Right lobe of liver (tissue), 6 donors: ENCODE data around the gene ZFYVE9. TPM values are rescaled to one million over a fixed set of nuclear protein-coding genes. Genes with fewer than 3 reads are reported as not detected.

Source experiments
- ATAC-seq, 4 donors: fragments of 200-7000 bp; cut with Tn5 transposase; one replicate each; pipeline ENCODE4 v1.9.1; 2020; ENCODE audit warnings: mild to moderate bottlenecking in 4 of 4, moderate library complexity in 4 of 4
- DNase-seq, 3 donors: peaks; one replicate each; pipeline ENCODE4 v3.0.0-alpha.2; 2020
- H3K27ac ChIP-seq, 3 donors: fragments of 200-600 bp; one replicate each; pipeline ENCODE4 v1.8.0; 2022
- H3K27me3 ChIP-seq, 2 donors: fragments of 200-600 bp; one replicate each; pipeline ENCODE4 v1.8.0; 2022
- H3K36me3 ChIP-seq, 4 donors: fragments of 200-600 bp; sonication (generic) in 1 of 4; one replicate each; pipeline versions ENCODE4 v1.5.1 to v1.8.0; 2017 to 2022; ENCODE audit warnings: control low read depth in 1 of 4
- H3K4me1 ChIP-seq, 4 donors: fragments of 200-600 bp; sonication (generic) in 1 of 4; one replicate each; pipeline versions ENCODE4 v1.5.1 to v1.8.0; 2017 to 2022; ENCODE audit warnings: control low read depth in 1 of 4
- H3K4me3 ChIP-seq, 3 donors: fragments of 200-600 bp; one replicate each; pipeline ENCODE4 v1.8.0; 2022
- H3K9me3 ChIP-seq, 4 donors: fragments of 200-600 bp; sonication (generic) in 1 of 4; one replicate each; pipeline versions ENCODE4 v1.5.1 to v1.8.0; 2017 to 2022; ENCODE audit warnings: control low read depth in 1 of 4
- CTCF ChIP-seq, 4 donors: fragments of 200-600 bp in 3 of 4; fragments of 450-650 bp in 1 of 4; IDR thresholded peaks; one replicate each; pipeline versions ENCODE4 v1.5.1 to v1.8.0; 2016 to 2022; ENCODE audit warnings: antibody characterized with exemption in 4 of 4, mild to moderate bottlenecking in 2 of 4
- POLR2A ChIP-seq: fragments of 450-650 bp; IDR thresholded peaks from one replicate; pipeline ENCODE4 v1.6.1; 2017; ENCODE audit warnings: antibody characterized with exemption, mild to moderate bottlenecking
- WGBS: methylation state at CpG from one replicate; pipeline ENCODE4 v1.1.6; 2018; ENCODE audit warnings: low coverage, low lambda C conversion rate; ENCODE audit not compliant: insufficient coverage; ENCODE audit errors: missing lambda C conversion rate; 5-methylcytosine and 5-hydroxymethylcytosine counted together
- intact Hi-C, 2 donors: fragments of 100-400 bp; cut with DNase I; formaldehyde crosslinking; loops; one replicate each; pipeline versions ENCODE4 v1.11.2 to v1.14.1; 2022
- total RNA-seq, 6 experiments: library from RNA; depleted of rRNA in 2 of 6; stranded (reverse); fragments of >200 nt in 2 of 6; fragmentation: NEBNext Ultra II Directional in 3 of 6; extraction: Animal tissue kit (Norgen Biotek cat#: 25700) in 3 of 6; gene quantifications; one replicate each; pipeline versions ENCODE4 v1.1.0 to v1.2.4, GENCODE V29; 2016 to 2023
- donor health status: DM: no; HTN: yes; CAD: no.
- donor health status: DM: no; HTN: no; CAD: no.
- donor health status: DM: no; HTN: no; CAD: no.
- donor health status: DM: no; HTN: yes; CAD: no.
- donor health status: DM: no; HTN: yes; CAD: no.

ZFYVE9 gene
- total RNA-seq, 6 experiments from 2014 or later, result 9.6 to 15.6 (median 12.3) TPM

GRCh38 chr1:52345252-52345651 lies 203.4 kb downstream of the ZFYVE9 start:
- Histone ChIP-seq H3K36me3 (peaks cover 0 to 2% (median 0%) of the 10 kb centered on the region in 4 donors), H3K27me3 (no peaks in the 10 kb centered on the region), H3K4me3 (no peak overlapping the region), H3K9me3 (no peaks in the 10 kb centered on the region), H3K4me1 (peaks cover 0 to 28% (median 4%) of the 10 kb centered on the region in 4 donors), H3K27ac (peak overlapping the region in 2 of 3 donors; percentile 40 to 52)
- TF ChIP-seq POLR2A (no peak), CTCF (IDR thresholded peaks at IDR 0.05) (no peak)
- DNase-seq, result no peak
- ATAC-seq, result peak; percentile 82 to 88 (median 84)
- intact Hi-C loops, result no loop called here
- WGBS, result 53% methylated on average over 2 of the region's 2 CpGs

- Histone ChIP-seq H3K36me3 (no peaks in the 10 kb centered on the region), H3K27me3 (no peaks in the 10 kb centered on the region), H3K4me1 (peaks cover 0 to 28% (median 4%) of the 10 kb centered on the region in 4 donors), H3K4me3 (no peak overlapping the region), H3K27ac (no peak overlapping the region), H3K9me3 (no peaks in the 10 kb centered on the region)
- peak in 2 of 3 donors; percentile 53 to 79 for DNase-seq
- TF ChIP-seq POLR2A (no peak), CTCF (IDR thresholded peaks at IDR 0.05) (no peak)
- intact Hi-C loops, result no loop called here
- peak; percentile 71 to 80 (median 76) for ATAC-seq
- 28% methylated on average over 4 of the region's 4 CpGs for WGBS
Measured at GRCh38 chr1:52346653-52347052, 204.8 kb downstream of the ZFYVE9 start.

- WGBS, result 40% methylated on average over 4 of the region's 8 CpGs
- no peak overlapping the region for H3K27ac ChIP-seq
- intact Hi-C loops, result no loop called here
- H3K4me3 ChIP-seq, result no peak overlapping the region
- no peaks in the 10 kb centered on the region for H3K9me3 ChIP-seq
- H3K4me1 ChIP-seq, result peaks cover 0 to 28% (median 4%) of the 10 kb centered on the region in 4 donors
- ATAC-seq (peak in 2 of 4 donors; percentile 23 to 31), DNase-seq (no peak)
- peaks cover 0 to 15% (median 8%) of the 10 kb centered on the region in 4 donors for H3K36me3 ChIP-seq
- TF ChIP-seq POLR2A, result no peak
- peak in 1 of 4 donors; percentile 27 for TF ChIP-seq CTCF (IDR thresholded peaks at IDR 0.05)
- no peaks in the 10 kb centered on the region for H3K27me3 ChIP-seq
Measured at GRCh38 chr1:52348704-52349300, 206.9 kb downstream of the ZFYVE9 start.

GRCh38 chr1:52352690-52353089 lies 210.8 kb downstream of the ZFYVE9 start:
- TF ChIP-seq POLR2A (no peak), CTCF (IDR thresholded peaks at IDR 0.05) (no peak)
- ATAC-seq, result no peak
- Histone ChIP-seq H3K4me1 (no peaks in the 10 kb centered on the region), H3K9me3 (no peaks in the 10 kb centered on the region), H3K27me3 (no peaks in the 10 kb centered on the region), H3K4me3 (no peak overlapping the region), H3K36me3 (peaks cover 0 to 54% (median 32%) of the 10 kb centered on the region in 4 donors), H3K27ac (no peak overlapping the region)
- WGBS, result 79% methylated on average over 7 of the region's 7 CpGs
- intact Hi-C loops, result no loop called here
- no peak for DNase-seq
